ENCODE measurements around the gene ABHD5.

ABHD5 gene

DNA sequence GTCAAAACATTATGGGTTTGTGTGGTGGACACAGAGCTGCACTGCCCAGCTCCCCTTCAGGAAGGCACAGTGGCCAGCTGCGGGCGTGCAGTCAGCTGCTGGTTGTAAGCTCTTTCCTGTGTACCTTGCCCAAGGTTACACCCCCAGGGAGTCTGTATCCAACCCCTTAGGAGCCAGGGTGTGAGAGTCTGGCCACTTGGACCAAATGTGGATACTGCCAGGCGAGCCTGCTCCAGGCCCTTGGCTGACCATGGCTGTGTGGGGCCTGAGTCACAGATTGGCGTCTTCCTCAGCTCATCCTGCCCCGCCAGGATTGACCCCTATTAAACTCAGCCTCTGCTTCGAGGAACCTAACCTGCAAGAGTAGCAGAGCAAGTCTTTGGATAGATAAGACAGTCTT lies 56.9 kb downstream of the ABHD5 start:
- peaks cover 25% of the 10 kb centered on the region for H3K4me1 ChIP-seq (ENCODE audit: control insufficient read depth, insufficient read depth, low read length)
- no peak overlapping the region for H3K4me3 ChIP-seq (ENCODE audit: low read length)
- no peaks in the 10 kb centered on the region for H3K36me3 ChIP-seq (ENCODE audit: insufficient read depth, low read length)

DNA sequence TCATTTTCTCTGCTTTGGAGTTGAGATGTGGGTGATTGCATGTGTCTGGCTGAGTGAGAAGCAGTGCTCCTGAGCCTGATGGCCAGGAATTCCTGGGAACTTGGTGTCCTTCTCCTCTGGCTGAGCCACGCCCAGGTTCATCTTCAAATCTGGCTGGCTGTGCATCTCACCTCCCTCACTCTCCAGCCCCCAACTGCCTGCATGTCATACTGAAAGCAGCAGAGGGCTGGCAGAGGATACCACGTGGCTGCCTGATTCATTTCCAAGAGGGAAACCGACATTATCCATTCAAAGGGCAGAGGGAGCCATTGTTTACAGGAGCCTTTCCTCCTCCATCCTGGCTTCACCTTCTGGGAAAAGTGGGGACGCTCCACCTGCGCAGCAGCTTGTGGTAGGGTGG lies 57.4 kb downstream of the ABHD5 start:
- no peaks in the 10 kb centered on the region for H3K27me3 ChIP-seq (ENCODE audit: control insufficient read depth, insufficient read depth, low read length)
- H3K9me3 ChIP-seq (replicated peaks; ENCODE audit: low read length) = no peaks in the 10 kb centered on the region
- H3K9ac ChIP-seq (ENCODE audit: low read depth, low read length) = peak overlapping the region; percentile 48
- H3K36me3 ChIP-seq (ENCODE audit: insufficient read depth, low read length) = no peaks in the 10 kb centered on the region
- peak overlapping the region; percentile 30 for H3K4me2 ChIP-seq (ENCODE audit: low read length)
- no peak overlapping the region for H3K4me3 ChIP-seq (ENCODE audit: low read length)
- peaks cover 25% of the 10 kb centered on the region for H3K4me1 ChIP-seq (ENCODE audit: control insufficient read depth, insufficient read depth, low read length)

More for the DNA sequence above, 56.9 kb downstream of the ABHD5 start:
- Histone ChIP-seq H3K27me3 (ENCODE audit: control insufficient read depth, insufficient read depth, low read length) (no peaks in the 10 kb centered on the region), H3K4me2 (ENCODE audit: low read length) (peak overlapping the region; percentile 30), H3K9ac (ENCODE audit: low read depth, low read length) (peak overlapping the region; percentile 48), H3K9me3 (replicated peaks; ENCODE audit: low read length) (no peaks in the 10 kb centered on the region)

DNA sequence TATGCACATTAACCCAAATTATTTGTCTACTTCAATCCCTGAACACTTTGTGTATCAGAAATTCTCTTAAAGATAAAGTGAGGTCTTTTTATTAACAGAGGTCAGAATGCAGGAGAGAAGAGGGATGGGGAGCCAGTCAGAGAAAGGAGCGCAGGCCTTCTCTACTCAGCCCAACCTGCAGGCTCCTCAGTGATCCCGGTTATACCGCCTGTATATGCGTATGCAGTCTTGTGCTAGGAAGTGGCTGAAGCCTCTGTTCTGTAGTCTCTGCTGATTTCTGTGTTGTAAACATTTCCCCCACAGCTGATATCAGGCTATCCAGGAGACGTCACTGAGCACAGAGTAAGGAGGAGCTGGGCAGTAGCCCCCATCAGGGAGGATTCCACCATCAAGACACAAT lies 57.9 kb downstream of the ABHD5 start:
- peaks cover 30% of the 10 kb centered on the region for H3K4me1 ChIP-seq (ENCODE audit: control insufficient read depth, insufficient read depth, low read length)
- no peak overlapping the region for H3K4me2 ChIP-seq (ENCODE audit: low read length)
- peak overlapping the region; percentile 20 for H3K9ac ChIP-seq (ENCODE audit: low read depth, low read length)
- no peak overlapping the region for H3K4me3 ChIP-seq (ENCODE audit: low read length)
- no peaks in the 10 kb centered on the region for H3K9me3 ChIP-seq (replicated peaks; ENCODE audit: low read length)
- H3K36me3 ChIP-seq (ENCODE audit: insufficient read depth, low read length) = no peaks in the 10 kb centered on the region
- no peaks in the 10 kb centered on the region for H3K27me3 ChIP-seq (ENCODE audit: control insufficient read depth, insufficient read depth, low read length)

DNA sequence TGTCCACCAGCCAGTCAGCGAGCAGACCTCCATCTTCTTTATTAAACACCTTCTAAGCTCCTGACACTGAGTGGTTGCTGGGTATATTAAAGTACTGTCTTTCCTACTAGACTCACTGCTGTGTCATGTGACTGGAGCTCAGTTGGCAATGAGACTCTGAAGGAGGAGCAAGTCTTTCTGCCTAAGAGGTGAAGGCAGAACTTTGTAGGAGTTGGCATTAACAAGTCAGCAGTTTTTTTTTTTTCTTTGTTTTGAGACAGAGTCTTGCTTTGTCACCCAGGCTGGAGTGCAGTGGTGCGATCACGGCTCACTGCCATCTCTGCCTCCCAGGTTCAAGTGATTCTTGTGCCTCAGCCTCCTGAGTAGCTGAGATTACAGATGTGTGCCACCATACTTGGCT lies 62.2 kb downstream of the ABHD5 start:
- H3K4me3 ChIP-seq (ENCODE audit: low read length) = no peak overlapping the region
- H3K9ac ChIP-seq (ENCODE audit: low read depth, low read length) = no peak overlapping the region
- no peaks in the 10 kb centered on the region for H3K27me3 ChIP-seq (ENCODE audit: control insufficient read depth, insufficient read depth, low read length)
- H3K36me3 ChIP-seq (ENCODE audit: insufficient read depth, low read length) = no peaks in the 10 kb centered on the region
- no peaks in the 10 kb centered on the region for H3K9me3 ChIP-seq (replicated peaks; ENCODE audit: low read length)
- peaks cover 47% of the 10 kb centered on the region for H3K4me1 ChIP-seq (ENCODE audit: control insufficient read depth, insufficient read depth, low read length)
- H3K4me2 ChIP-seq (ENCODE audit: low read length) = no peak overlapping the region

DNA sequence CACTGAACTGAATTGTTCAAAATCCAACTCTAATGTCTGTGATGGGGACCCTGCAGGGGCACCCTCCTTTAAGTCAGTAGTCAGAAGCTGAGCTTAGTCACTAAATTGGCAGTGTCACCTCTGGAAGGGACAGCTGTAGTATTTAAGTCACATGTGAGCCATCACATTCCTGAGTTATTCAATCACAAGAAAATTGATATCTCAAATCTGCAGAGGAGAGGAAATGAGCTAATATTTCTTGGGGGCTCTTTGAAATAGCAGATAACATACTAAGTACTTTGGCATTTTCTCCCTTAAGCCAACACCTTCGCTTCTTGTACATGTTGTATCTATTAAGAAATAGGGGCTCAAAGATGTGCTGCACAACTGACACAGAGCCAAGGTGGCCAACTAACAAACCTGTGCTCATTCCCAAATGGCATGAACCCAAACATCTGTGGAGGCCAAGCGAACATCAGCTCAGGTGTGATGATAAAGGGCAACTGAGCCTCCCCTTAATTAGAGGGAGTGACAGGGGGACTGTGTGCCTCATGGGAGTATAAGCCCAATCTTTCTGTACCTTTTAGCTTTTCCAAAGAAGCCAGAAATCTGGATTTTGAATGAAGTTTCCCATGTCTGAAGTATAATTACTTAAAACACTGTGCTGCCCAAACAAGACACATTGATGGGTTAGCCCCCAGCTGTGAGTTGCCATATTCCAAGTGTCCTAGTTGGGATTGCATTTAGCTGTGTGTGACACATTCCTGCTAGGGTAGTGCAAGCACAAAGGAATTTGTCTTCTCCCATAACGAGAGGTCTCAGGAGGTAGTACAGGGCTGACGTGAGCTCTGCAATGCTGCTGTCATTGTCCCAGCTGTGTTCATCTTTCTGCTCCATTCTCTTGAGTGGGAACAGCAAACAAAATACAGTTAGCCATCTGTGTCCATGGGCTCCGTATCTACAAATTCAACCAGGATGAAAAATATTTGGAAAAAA lies 63.3 kb downstream of the ABHD5 start:
- Histone ChIP-seq H3K4me1 (ENCODE audit: control insufficient read depth, insufficient read depth, low read length) (peaks cover 48% of the 10 kb centered on the region), H3K4me3 (ENCODE audit: low read length) (no peak overlapping the region), H3K9ac (ENCODE audit: low read depth, low read length) (peak overlapping the region; percentile 41), H3K9me3 (replicated peaks; ENCODE audit: low read length) (no peaks in the 10 kb centered on the region), H3K36me3 (ENCODE audit: insufficient read depth, low read length) (no peaks in the 10 kb centered on the region), H3K4me2 (ENCODE audit: low read length) (peak overlapping the region; percentile 61), H3K27me3 (ENCODE audit: control insufficient read depth, insufficient read depth, low read length) (no peaks in the 10 kb centered on the region)

DNA sequence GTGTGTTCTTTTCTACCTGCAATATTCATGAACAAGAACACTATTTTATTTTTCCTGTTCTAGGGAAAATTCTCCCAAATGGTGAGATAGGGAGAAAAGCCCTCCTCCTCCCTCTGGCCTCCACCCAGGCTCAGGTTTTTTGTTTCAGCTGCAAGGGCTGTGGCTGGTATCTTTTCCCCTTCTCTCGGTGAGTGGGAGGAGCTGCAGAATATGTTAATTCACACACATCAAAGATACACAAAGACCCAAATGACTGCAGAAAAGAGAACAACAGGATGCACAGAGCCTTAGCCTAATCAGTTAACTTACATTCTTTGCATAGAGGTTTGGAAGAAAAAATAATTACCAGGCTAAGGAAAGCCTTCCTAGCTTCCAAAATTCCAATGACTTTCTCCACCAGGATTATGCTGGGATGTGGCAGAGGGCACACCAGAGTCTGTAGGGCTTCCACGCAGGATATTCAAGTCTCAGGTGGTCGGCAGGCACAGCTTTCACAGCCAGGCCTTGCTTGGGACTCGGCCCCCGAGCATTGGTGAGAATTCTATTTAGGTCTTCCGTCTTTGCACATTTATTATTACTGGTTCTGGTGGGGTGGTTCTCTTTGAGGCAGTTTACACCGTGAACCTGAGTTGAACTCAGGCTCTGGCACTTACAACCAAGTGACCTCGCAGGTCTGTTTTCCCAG lies 64.9 kb downstream of the ABHD5 start:
- H3K27me3 ChIP-seq (ENCODE audit: control insufficient read depth, insufficient read depth, low read length) = no peaks in the 10 kb centered on the region
- no peak overlapping the region for H3K9ac ChIP-seq (ENCODE audit: low read depth, low read length)
- H3K4me2 ChIP-seq (ENCODE audit: low read length) = no peak overlapping the region
- no peaks in the 10 kb centered on the region for H3K9me3 ChIP-seq (replicated peaks; ENCODE audit: low read length)
- H3K4me1 ChIP-seq (ENCODE audit: control insufficient read depth, insufficient read depth, low read length) = peaks cover 62% of the 10 kb centered on the region
- no peak overlapping the region for H3K4me3 ChIP-seq (ENCODE audit: low read length)
- H3K36me3 ChIP-seq (ENCODE audit: insufficient read depth, low read length) = no peaks in the 10 kb centered on the region

DNA sequence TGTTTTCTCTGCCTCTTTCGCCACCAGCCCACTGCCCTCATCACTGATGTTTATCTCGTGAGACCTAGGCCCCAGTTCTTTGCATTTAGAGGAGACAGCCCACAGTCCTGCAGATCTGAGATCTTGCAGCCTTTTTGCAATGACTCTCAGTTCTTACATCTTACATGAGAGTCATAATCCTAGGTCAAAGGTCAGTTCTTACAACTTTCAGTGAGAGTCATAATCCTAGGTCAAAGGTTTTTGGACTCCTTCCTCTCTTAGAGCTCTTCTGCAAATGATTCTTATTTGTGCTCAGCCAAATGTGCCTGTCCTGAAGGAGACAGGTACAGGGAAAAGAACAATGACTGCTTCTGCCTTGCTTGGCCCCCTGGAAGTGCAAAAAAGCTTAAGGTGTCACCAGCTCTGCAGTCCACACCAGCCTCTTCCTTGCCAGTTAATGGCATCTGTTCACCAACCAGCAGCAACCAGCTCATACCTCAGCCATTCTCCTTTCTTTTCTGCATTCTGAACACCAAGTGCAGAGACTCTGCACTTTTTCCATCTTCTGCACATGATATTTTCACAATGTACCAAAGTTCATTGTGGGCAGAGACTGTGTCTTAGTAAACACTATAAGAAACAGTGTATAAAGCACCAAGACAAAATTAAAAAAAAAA lies 67.1 kb downstream of the ABHD5 start:
- Histone ChIP-seq H3K27me3 (ENCODE audit: control insufficient read depth, insufficient read depth, low read length) (no peaks in the 10 kb centered on the region), H3K4me3 (ENCODE audit: low read length) (no peak overlapping the region), H3K4me2 (ENCODE audit: low read length) (no peak overlapping the region), H3K36me3 (ENCODE audit: insufficient read depth, low read length) (no peaks in the 10 kb centered on the region), H3K9ac (ENCODE audit: low read depth, low read length) (no peak overlapping the region), H3K4me1 (ENCODE audit: control insufficient read depth, insufficient read depth, low read length) (peaks cover 58% of the 10 kb centered on the region), H3K9me3 (replicated peaks; ENCODE audit: low read length) (no peaks in the 10 kb centered on the region)

DNA sequence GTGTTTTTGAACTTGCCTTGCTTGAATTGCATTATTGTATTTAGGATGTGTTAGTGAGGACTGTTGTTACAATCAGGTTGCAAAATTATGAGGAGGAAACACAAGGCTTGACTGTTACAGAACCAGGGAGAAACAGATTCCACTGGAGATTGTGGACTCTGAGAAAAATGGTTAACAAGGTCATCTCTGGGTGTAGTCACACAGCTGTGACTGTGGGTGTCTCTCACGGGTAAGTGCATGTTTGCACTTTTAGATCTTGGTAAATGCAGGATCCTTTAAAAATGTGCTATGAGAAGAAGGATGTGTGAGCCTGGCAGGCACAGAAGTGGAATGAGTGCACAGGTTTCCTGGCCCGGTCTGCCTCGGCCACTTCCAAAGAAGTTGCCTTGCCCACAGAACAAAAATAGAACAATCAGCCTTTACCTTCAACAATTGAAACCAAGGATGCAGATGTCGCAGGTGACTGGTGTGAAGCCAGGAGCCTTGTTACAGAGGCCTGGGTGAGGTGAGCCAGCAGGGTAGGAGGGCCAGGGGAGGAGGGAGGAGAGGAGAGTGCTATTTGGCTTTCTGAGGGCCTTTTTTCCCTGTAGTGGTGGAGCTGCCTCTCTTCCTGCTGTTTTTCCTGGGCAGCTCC lies 68.0 kb downstream of the ABHD5 start:
- H3K4me2 ChIP-seq (ENCODE audit: low read length) = peak overlapping the region; percentile 34
- peak overlapping the region; percentile 5 for H3K4me3 ChIP-seq (ENCODE audit: low read length)
- H3K27me3 ChIP-seq (ENCODE audit: control insufficient read depth, insufficient read depth, low read length) = no peaks in the 10 kb centered on the region
- H3K9ac ChIP-seq (ENCODE audit: low read depth, low read length) = peak overlapping the region; percentile 71
- no peaks in the 10 kb centered on the region for H3K9me3 ChIP-seq (replicated peaks; ENCODE audit: low read length)
- H3K36me3 ChIP-seq (ENCODE audit: insufficient read depth, low read length) = no peaks in the 10 kb centered on the region
- peaks cover 49% of the 10 kb centered on the region for H3K4me1 ChIP-seq (ENCODE audit: control insufficient read depth, insufficient read depth, low read length)

DNA sequence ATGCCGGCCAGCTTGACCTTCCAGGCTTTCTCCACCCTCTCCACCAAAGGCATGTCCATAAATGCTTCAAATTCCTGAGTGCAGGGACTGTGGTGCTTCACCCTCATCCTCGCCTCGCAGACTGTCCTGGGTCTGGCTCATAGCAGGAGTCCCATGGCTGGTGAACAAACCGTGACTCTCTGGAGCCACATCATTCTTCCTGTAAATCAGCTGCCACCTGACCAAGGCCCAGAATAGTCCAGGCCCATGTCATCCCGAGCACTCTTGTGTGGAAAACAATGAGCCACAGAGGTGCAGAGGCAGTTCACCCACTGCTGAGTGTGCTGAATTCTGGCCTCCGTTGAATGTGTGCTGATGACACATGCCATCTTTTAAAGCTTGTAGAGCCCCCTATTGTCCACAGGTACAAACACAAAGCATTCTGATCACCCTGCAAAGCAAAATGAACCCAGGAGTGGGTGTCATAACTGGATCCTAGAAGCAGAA lies 68.6 kb downstream of the ABHD5 start:
- no peaks in the 10 kb centered on the region for H3K27me3 ChIP-seq (ENCODE audit: control insufficient read depth, insufficient read depth, low read length)
- peak overlapping the region; percentile 34 for H3K4me2 ChIP-seq (ENCODE audit: low read length)
- peak overlapping the region; percentile 71 for H3K9ac ChIP-seq (ENCODE audit: low read depth, low read length)
- peaks cover 43% of the 10 kb centered on the region for H3K4me1 ChIP-seq (ENCODE audit: control insufficient read depth, insufficient read depth, low read length)
- H3K4me3 ChIP-seq (ENCODE audit: low read length) = no peak overlapping the region
- H3K36me3 ChIP-seq (ENCODE audit: insufficient read depth, low read length) = no peaks in the 10 kb centered on the region
- H3K9me3 ChIP-seq (replicated peaks; ENCODE audit: low read length) = no peaks in the 10 kb centered on the region

DNA sequence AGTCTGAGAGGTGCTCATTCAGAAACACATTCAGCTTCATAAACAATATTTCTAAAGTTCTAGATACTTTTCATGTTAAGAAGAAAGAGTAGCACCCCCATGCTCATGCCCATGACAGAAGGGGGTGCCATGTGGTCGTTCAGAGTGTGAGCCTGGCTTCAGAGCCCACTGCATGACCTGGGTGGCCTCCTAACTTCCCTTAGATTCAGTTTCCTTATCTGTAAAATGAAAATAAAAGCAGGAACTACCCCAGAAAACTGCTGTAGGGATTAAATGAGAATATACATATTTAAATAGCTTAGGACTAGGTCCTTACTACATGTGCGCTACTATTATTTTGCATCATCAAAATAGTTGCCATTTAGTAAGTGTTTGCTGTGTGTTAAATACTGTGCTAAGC lies 69.2 kb downstream of the ABHD5 start:
- Histone ChIP-seq H3K9me3 (replicated peaks; ENCODE audit: low read length) (no peaks in the 10 kb centered on the region), H3K9ac (ENCODE audit: low read depth, low read length) (peak overlapping the region; percentile 57), H3K36me3 (ENCODE audit: insufficient read depth, low read length) (no peaks in the 10 kb centered on the region)

DNA sequence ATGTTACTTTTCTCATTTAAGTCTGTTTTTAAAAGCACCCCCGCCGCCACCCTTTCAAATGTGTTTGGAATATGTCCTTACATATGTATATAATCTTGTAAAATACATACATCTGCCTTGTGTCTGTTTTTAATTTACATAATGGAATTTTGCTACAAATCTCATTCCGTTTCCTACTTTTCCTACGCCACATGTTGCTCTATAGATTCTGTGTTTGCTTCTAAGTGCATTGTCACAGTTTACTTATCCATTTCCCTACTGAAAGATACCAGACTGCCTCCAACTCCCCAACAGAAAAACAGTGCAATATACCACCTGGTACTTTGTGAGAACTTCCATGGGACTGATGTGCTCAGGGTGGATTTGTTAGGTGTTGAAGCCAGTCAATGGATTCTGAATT lies 70.2 kb downstream of the ABHD5 start:
- Histone ChIP-seq H3K9ac (ENCODE audit: low read depth, low read length) (no peak overlapping the region), H3K9me3 (replicated peaks; ENCODE audit: low read length) (no peaks in the 10 kb centered on the region), H3K27me3 (ENCODE audit: control insufficient read depth, insufficient read depth, low read length) (no peaks in the 10 kb centered on the region), H3K36me3 (ENCODE audit: insufficient read depth, low read length) (no peaks in the 10 kb centered on the region), H3K4me2 (ENCODE audit: low read length) (no peak overlapping the region), H3K4me3 (ENCODE audit: low read length) (no peak overlapping the region), H3K4me1 (ENCODE audit: control insufficient read depth, insufficient read depth, low read length) (peaks cover 42% of the 10 kb centered on the region)

More for the DNA sequence above, 69.2 kb downstream of the ABHD5 start:
- Histone ChIP-seq H3K4me1 (ENCODE audit: control insufficient read depth, insufficient read depth, low read length) (peaks cover 41% of the 10 kb centered on the region), H3K4me2 (ENCODE audit: low read length) (peak overlapping the region; percentile 34), H3K27me3 (ENCODE audit: control insufficient read depth, insufficient read depth, low read length) (no peaks in the 10 kb centered on the region), H3K4me3 (ENCODE audit: low read length) (no peak overlapping the region)
